ENCODE measurements around the gene RBM22. TPM values are rescaled to one million over a fixed set of nuclear protein-coding genes. Genes with fewer than 3 reads are reported as not detected.
"Not testable (repeated sequence)": the region's sequence is repeated elsewhere in the genome, so short reads cannot be mapped to it uniquely, and the experiment has no call there.

The RBM22 gene
- total RNA-seq = 10 to 100 TPM; 53.1 to 59.7 TPM

DNA sequence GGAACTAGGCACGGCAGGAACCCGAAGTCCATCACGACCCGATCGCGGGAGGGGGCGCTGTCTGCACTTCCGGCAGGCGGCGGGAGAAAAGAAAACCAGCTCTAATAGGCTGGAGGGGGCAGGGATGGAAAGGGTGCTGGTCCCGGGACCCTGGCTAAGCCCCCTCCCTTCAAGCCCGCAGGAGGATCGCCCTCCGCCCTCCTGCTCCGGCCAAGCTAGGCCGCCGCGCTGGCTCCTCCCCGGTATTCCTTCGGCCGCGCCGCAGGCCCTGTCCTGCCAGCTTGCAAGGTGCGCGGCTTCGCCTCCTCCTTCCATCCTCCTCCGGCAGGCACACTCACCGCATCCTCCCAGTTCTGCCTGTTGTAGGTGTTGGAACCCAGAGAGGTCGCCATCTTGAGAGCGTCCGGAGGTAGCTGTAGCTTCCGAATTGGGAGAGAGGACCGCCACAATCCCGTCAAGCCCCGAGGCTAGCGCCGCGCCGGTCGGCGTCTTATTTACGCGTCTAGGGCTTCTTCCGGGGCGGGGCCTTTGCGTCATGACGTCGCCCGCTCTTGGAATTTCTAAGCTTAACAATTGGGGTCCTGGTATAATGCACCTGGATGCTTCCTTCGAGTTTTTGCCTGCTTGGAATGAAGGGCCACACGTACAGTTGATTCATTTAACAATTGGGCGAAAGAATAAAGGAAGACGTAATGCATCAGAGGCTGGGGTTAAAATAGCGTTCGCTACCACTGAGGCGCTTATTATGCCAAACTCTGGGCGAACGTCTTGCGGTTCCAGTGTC, at the start of gene RBM22:
Gene RBM22, minus strand, starts transcription at position 469 of the 784 bp plus-strand sequence. Its CDS starts 77 bp downstream, at position 392.
- Mint-ChIP-seq H3K27me3 (no peaks in the 10 kb centered on the region), H3K36me3 (ENCODE audit: low read depth) (peaks cover 22% of the 10 kb centered on the region), H3K9me3 (no peaks in the 10 kb centered on the region), H3K27ac (no peak within 1 kb of the TSS), H3K4me3 (no peak within 1 kb of the TSS), H3K4me1 (ENCODE audit: low read depth) (peaks cover 16% of the 10 kb centered on the region)
- intact Hi-C loops (cut with micrococcal nuclease) = loop anchor here (5.0 kb wide), 1 partner anchor 82 kb away; no protein-coding TSS in a partner anchor
- DNase-seq (peak; percentile 96), ATAC-seq (peak; percentile 96)
- ChIA-PET CTCF (interaction anchor here (0.7 to 4.5 kb wide), 37 partner anchors 10 to 464 kb away, joined by 3 to 36 read pairs (median 4); partner anchors contain the start of genes DCTN4, IRGM, RPS14 and SMIM3), POLR2A (interaction anchor here (0.6 to 3.0 kb wide), 19 partner anchors 8 to 791 kb away, joined by 3 to 19 read pairs (median 4); partner anchors contain the start of genes DCTN4 and IRGM)
- TF ChIP-seq, protein P1, sequence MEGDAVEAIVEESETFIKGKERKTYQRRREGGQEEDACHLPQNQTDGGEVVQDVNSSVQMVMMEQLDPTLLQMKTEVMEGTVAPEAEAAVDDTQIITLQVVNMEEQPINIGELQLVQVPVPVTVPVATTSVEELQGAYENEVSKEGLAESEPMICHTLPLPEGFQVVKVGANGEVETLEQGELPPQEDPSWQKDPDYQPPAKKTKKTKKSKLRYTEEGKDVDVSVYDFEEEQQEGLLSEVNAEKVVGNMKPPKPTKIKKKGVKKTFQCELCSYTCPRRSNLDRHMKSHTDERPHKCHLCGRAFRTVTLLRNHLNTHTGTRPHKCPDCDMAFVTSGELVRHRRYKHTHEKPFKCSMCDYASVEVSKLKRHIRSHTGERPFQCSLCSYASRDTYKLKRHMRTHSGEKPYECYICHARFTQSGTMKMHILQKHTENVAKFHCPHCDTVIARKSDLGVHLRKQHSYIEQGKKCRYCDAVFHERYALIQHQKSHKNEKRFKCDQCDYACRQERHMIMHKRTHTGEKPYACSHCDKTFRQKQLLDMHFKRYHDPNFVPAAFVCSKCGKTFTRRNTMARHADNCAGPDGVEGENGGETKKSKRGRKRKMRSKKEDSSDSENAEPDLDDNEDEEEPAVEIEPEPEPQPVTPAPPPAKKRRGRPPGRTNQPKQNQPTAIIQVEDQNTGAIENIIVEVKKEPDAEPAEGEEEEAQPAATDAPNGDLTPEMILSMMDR (IDR thresholded peaks at IDR 0.05) = peak; percentile 79

- intact Hi-C loops (cut with micrococcal nuclease) = loop anchor here (10.0 kb wide), 1 partner anchor 746 kb away; the partner anchor contains the start of genes HMGXB3 and TIGD6
- Mint-ChIP-seq H3K4me1 (ENCODE audit: low read depth) (peaks cover 46% of the 10 kb centered on the region), H3K9me3 (peaks cover 1% of the 10 kb centered on the region), H3K27me3 (no peaks in the 10 kb centered on the region), H3K27ac (peak overlapping the region; percentile 82), H3K36me3 (ENCODE audit: low read depth) (peaks cover 50% of the 10 kb centered on the region), H3K4me3 (no peak overlapping the region)
- no peak for ATAC-seq
- POLR2A ChIA-PET = interaction anchor here (0.8 kb wide), 1 partner anchor 52 kb away, joined by 3 read pairs; no protein-coding TSS in a partner anchor
- DNase-seq = no peak
- CTCF ChIA-PET = interaction anchor here (1.4 kb wide), 1 partner anchor 28 kb away, joined by 5 read pairs; the partner anchor contains the start of gene SMIM3
- TF ChIP-seq, protein P1 (IDR thresholded peaks at IDR 0.05) = no peak
Observed at GRCh38 chr5:150750469-150750868, 49.6 kb upstream of the RBM22 start.

DNA sequence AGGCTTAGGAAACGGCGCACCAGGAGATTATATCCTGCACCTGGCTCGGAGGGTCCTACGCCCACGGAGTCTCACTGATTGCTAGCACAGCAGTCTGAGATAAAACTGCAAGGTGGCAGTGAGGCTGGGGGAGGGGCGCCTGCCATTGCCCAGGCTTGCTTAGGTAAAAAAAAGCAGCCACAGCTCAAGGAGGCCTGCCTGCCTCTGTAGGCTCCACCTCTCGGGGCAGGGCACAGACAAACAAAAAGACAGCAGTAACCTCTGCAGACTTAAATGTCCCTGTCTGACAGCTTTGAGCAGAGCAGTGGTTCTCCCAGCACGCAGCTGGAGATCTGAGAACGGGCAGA, 42.3 kb upstream of the RBM22 start:
- POLR2A ChIA-PET; H3K4me3 Mint-ChIP-seq; H3K9me3 Mint-ChIP-seq; H3K27me3 Mint-ChIP-seq; ATAC-seq; CTCF ChIA-PET; intact Hi-C loops (cut with micrococcal nuclease): not testable (repeated sequence)
- peaks cover 56% of the 10 kb centered on the region for H3K36me3 Mint-ChIP-seq (ENCODE audit: low read depth)
- peaks cover 64% of the 10 kb centered on the region for H3K4me1 Mint-ChIP-seq (ENCODE audit: low read depth)
- H3K27ac Mint-ChIP-seq = peak overlapping the region; percentile 35
- peak; percentile 25 for DNase-seq

DNA sequence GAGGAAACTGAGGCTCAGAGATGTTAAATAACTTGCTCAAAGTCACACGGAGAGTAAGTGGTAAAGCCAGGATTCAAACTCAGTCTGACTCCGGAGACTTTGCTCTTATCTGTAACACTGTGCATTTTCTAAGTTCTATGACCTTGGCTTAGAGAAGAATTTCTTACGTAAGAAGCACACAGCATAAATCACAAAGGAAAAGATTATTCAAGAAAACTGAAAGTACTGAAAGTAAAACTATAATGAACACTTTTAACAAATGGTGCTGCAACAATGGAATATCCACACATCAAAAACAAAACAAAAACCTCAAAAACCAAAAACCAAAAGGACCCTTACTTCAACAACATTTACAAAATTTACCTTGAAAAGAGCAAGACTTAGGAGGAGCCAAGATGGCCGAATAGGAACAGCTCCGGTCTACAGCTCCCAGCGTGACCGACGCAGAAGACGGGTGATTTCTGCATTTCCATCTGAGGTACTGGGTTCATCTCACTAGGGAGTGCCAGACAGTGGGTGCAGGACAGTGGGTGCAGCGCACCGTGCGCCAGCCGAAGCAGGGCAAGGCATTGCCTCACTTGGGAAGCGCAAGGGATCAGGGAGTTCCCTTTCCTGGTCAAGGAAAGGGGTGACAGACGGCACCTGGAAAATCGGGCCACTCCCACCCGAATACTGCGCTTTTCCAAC, 41.7 kb upstream of the RBM22 start:
- ATAC-seq = peak; percentile 65
- Mint-ChIP-seq H3K4me1 (ENCODE audit: low read depth) (peaks cover 69% of the 10 kb centered on the region), H3K36me3 (ENCODE audit: low read depth) (peaks cover 56% of the 10 kb centered on the region), H3K4me3 (peak overlapping the region; percentile 22), H3K27ac (peak overlapping the region; percentile 82)
- H3K9me3 Mint-ChIP-seq; POLR2A ChIA-PET; DNase-seq; intact Hi-C loops (cut with micrococcal nuclease); H3K27me3 Mint-ChIP-seq: not testable (repeated sequence)
- CTCF ChIA-PET = interaction anchor here (1.3 to 1.7 kb wide), 3 partner anchors 10 to 42 kb away, joined by 4 to 6 read pairs (median 4); partner anchors contain the start of genes RBM22 and SMIM3

GRCh38 chr5:150740992-150741391, 40.1 kb upstream of the RBM22 start:
- TF ChIP-seq, protein P1 (IDR thresholded peaks at IDR 0.05) = no peak
- H3K4me3 Mint-ChIP-seq = no peak overlapping the region
- CTCF ChIA-PET = interaction anchor here (1.3 to 1.7 kb wide), 4 partner anchors 12 to 283 kb away, joined by 3 to 4 read pairs (median 4); partner anchors contain the start of gene SMIM3
- ATAC-seq (no peak), DNase-seq (no peak)
- peaks cover 6% of the 10 kb centered on the region for H3K9me3 Mint-ChIP-seq
- POLR2A ChIA-PET = no interaction called here
- H3K36me3 Mint-ChIP-seq (ENCODE audit: low read depth) = peaks cover 65% of the 10 kb centered on the region
- no peaks in the 10 kb centered on the region for H3K27me3 Mint-ChIP-seq
- intact Hi-C loops (cut with micrococcal nuclease) = no loop called here
- peaks cover 82% of the 10 kb centered on the region for H3K4me1 Mint-ChIP-seq (ENCODE audit: low read depth)
- no peak overlapping the region for H3K27ac Mint-ChIP-seq
